WTC11 (cell line): ENCODE data around the gene TMC6.

Source experiments
- CBFB ChIP-seq: sonication (generic); formaldehyde crosslinking; IDR thresholded peaks from 2 replicates; pipeline ENCODE4 v1.8.1; 2022; ENCODE audit warnings: mild to moderate bottlenecking, low read depth, missing genetic modification reagents
- CREB1 ChIP-seq: sonication (generic); formaldehyde crosslinking; IDR thresholded peaks from 2 replicates; pipeline ENCODE4 v1.8.0; 2023; ENCODE audit warnings: mild to moderate bottlenecking, missing genetic modification reagents
- HMGXB4 ChIP-seq: sonication (generic); formaldehyde crosslinking; IDR thresholded peaks from 2 replicates; pipeline ENCODE4 v1.8.1; 2023; ENCODE audit warnings: mild to moderate bottlenecking, moderate library complexity, missing genetic modification reagents
- IRF2 ChIP-seq: sonication (generic); formaldehyde crosslinking; IDR thresholded peaks from 2 replicates; pipeline ENCODE4 v1.8.0; 2022; ENCODE audit warnings: low read depth, missing genetic modification reagents, borderline replicate concordance
- NR3C1 ChIP-seq: sonication (generic); formaldehyde crosslinking; conservative IDR thresholded peaks from 2 replicates; pipeline ENCODE4 v1.8.1; 2023; ENCODE audit warnings: low read depth, mild to moderate bottlenecking, missing genetic modification reagents
- SOX15 ChIP-seq: fragments of 250-450 bp; sonication (Bioruptor Pico); IDR thresholded peaks from 2 replicates; pipeline ENCODE4 v1.9.0; 2021; ENCODE audit warnings: mild to moderate bottlenecking
- ZNF138 ChIP-seq: sonication (generic); formaldehyde crosslinking; conservative IDR thresholded peaks from 2 replicates; pipeline ENCODE4 v1.8.1; 2022; ENCODE audit warnings: mild to moderate bottlenecking, moderate library complexity, missing genetic modification reagents
- ZNF416 ChIP-seq: fragments of 250-450 bp; sonication (Bioruptor Pico); IDR thresholded peaks from 2 replicates; pipeline ENCODE4 v1.9.0; 2021; ENCODE audit warnings: mild to moderate bottlenecking, inconsistent platforms
- ZNF512 ChIP-seq: sonication (generic); formaldehyde crosslinking; IDR thresholded peaks from 2 replicates; pipeline ENCODE4 v1.8.1; 2022; ENCODE audit warnings: missing genetic modification reagents, borderline replicate concordance
- TF ChIP-seq, protein P1 (sequence below): sonication (generic); formaldehyde crosslinking; conservative IDR thresholded peaks from 2 replicates; pipeline ENCODE4 v1.8.1; 2022; ENCODE audit warnings: mild to moderate bottlenecking, missing genetic modification reagents
- TF ChIP-seq, protein P2 (sequence below): fragments of 250-450 bp; sonication (Bioruptor Pico); IDR thresholded peaks from 2 replicates; pipeline ENCODE4 v1.9.0; 2021; ENCODE audit warnings: mild to moderate bottlenecking
- TF ChIP-seq, protein P3 (sequence below): fragments of 200-600 bp; IDR thresholded peaks from 2 replicates; pipeline ENCODE4 v1.8.0; 2022; ENCODE audit warnings: antibody characterized with exemption

- TF ChIP-seq, protein P1, sequence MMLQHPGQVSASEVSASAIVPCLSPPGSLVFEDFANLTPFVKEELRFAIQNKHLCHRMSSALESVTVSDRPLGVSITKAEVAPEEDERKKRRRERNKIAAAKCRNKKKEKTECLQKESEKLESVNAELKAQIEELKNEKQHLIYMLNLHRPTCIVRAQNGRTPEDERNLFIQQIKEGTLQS (CRISPR knock-in tag), result no peak
- TF ChIP-seq SOX15 (CRISPR knock-in tag) (no peak), ZNF512 (CRISPR knock-in tag) (no peak), ZNF416 (CRISPR knock-in tag) (no peak), CREB1 (CRISPR knock-in tag) (no peak), HMGXB4 (no peak), IRF2 (CRISPR knock-in tag) (no peak), NR3C1 (CRISPR knock-in tag) (no peak), CBFB (CRISPR knock-in tag) (no peak), ZNF138 (CRISPR knock-in tag) (no peak)
- TF ChIP-seq, protein P2, sequence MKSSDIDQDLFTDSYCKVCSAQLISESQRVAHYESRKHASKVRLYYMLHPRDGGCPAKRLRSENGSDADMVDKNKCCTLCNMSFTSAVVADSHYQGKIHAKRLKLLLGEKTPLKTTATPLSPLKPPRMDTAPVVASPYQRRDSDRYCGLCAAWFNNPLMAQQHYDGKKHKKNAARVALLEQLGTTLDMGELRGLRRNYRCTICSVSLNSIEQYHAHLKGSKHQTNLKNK, result no peak
- TF ChIP-seq, protein P3, sequence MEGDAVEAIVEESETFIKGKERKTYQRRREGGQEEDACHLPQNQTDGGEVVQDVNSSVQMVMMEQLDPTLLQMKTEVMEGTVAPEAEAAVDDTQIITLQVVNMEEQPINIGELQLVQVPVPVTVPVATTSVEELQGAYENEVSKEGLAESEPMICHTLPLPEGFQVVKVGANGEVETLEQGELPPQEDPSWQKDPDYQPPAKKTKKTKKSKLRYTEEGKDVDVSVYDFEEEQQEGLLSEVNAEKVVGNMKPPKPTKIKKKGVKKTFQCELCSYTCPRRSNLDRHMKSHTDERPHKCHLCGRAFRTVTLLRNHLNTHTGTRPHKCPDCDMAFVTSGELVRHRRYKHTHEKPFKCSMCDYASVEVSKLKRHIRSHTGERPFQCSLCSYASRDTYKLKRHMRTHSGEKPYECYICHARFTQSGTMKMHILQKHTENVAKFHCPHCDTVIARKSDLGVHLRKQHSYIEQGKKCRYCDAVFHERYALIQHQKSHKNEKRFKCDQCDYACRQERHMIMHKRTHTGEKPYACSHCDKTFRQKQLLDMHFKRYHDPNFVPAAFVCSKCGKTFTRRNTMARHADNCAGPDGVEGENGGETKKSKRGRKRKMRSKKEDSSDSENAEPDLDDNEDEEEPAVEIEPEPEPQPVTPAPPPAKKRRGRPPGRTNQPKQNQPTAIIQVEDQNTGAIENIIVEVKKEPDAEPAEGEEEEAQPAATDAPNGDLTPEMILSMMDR, result no peak
Measured at GRCh38 chr17:78135858-78136500, 7.4 kb upstream of the TMC6 start.
